Activated CD4-positive, alpha-beta T cell treated with anti-CD3 and anti-CD28 coated beads, Interleukin-2, Interleukin-6, amounts not matched to agents 100 ng/mL and 50 ng/mL, durations not matched to agents 16 hours and 8 hours (primary cell): ENCODE data around the gene DMC1.
"Not testable (repeated sequence)": the region's sequence is repeated elsewhere in the genome, so short reads cannot be mapped to it uniquely, and the experiment has no call there.

Source experiments
- DNase-seq: peaks from one replicate; pipeline ENCODE4 v3.0.0-alpha.2; 2020

The DMC1 gene, protein sequence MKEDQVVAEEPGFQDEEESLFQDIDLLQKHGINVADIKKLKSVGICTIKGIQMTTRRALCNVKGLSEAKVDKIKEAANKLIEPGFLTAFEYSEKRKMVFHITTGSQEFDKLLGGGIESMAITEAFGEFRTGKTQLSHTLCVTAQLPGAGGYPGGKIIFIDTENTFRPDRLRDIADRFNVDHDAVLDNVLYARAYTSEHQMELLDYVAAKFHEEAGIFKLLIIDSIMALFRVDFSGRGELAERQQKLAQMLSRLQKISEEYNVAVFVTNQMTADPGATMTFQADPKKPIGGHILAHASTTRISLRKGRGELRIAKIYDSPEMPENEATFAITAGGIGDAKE

DNA sequence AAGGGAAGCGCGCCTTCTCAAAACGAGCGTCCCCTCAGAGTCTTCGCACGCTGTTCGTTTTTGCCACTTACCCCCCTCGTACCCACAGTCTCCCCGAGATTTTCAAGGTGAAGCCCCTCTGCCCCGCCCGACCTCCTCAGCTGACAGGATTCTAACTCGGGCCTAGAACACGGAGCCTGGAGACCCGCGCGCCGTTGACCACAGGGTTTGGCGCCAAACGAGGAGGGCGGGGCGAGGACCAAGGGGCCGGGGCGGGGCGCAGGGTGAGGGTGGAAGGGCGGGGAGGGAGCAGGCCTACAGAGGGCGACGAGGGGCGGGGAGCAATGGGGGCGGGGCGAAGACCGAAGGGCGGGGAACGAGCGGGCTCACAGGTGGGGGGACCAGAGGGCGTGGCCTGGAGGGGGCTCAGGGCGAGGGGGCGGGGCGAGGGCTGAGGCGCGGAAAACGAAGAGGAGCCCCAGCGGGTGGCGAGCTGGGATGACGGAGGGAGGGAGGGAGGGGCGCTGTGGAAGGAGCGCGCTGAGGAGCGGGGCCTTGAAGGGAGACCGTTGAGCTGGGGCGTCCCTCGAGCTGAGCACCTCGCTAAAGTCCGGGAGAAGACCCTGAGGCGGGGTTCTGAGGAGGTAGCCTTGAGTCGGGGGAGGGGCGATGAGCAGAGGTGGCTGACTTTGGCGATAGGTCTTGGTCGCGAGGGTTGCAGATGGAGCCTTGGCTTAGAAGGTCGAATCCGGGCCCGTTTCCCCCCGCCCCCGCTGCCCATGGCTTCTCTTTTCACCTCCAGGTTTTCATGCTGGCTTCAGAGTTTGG, at the start of gene DMC1:
TSS of gene DMC1 (minus strand) at position 212 of the 807 bp plus-strand sequence. CDS start 1,927 bp downstream, outside the sequence.
- DNase-seq, result peak; percentile 99

DNA sequence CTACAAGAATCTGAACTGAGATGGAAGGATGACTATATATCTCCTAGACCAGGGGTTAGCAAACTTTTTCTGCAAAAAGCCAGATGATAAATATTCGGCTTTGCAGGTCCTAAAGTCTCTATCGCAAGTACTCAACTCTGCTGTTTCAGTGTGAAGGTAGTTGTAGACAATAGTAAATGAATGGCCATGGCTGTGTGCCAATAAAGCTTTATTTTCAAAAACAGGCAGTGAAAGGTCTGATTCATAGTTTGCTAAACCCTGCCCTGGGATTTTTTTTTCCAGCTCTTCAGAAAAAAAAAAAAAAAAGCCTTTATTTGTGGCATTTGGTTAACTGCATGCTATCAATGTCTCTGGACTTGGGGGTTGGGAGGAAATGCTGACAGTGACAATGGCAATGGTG, 48.7 kb upstream of the DMC1 start:
- DNase-seq, result no peak

DNA sequence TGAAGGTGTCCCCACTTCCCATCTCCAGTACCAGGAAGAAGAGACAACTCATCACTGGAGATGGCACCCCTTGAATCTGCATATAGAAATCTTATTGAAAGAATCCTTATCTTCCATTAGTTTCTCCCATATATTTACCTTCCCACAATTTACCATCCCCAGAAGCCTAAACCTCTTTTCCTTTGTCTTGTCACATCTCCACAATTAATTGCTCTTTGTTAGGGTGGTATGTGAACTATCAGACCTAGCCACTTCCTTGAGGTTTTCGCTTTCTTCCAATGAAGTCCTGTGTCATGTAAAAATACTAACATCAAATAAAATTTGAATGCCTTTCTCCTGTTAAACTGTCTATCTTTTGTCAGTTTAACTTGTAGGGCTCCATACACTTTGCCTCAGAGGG, 48.3 kb upstream of the DMC1 start:
- DNase-seq, result no peak

DNA sequence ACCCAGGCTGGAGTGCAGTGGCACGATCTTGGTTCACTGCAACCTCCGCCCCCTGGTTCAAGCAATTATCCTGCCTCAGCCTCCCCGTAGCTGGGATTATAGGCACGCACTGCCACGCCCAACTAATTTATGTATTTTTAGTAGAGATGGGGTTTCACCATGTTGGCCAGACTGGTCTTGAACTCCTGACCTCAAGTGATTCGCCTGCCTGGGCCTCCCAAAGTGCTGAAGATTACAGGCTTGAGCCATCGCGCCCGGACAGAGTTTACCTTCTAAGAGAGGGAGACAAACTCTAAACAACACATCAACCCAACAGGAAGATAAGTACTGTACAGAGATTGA, 45.1 kb upstream of the DMC1 start:
- DNase-seq, result not testable (repeated sequence)

DNA sequence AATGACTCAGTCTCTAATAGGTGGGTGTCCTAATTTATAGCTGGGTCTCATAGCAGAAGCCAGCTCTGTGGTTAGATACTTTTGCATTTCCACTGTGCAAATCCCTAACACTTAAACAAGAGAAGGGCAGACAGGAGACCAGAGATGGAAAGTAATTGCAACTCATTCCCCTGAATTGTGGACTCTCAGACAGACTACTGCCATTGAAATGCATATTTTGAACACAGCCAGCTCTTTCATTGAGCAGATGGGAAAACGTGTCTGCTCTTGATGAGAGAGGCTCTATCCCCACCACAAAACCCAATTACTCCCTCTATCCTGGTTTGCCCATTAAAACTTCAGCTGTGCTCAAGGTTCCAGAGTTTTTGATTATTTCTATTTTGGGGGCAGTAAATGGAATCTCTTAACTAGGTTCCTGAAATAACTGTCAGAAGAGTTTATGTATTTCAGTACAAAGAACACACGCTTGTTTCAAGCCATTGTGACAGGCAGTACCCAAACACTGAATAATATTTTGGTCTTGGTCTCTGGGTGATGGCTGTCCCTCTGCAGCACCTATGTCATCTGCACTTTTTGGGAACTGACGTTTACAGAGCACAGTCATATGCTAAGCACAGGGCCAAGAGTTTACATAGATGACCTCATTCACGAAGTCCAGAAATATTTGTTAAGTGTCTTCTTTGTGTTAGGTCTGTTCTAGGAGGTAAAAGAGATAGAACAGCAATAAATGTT, 44.5 kb upstream of the DMC1 start:
- DNase-seq, result no peak

DNA sequence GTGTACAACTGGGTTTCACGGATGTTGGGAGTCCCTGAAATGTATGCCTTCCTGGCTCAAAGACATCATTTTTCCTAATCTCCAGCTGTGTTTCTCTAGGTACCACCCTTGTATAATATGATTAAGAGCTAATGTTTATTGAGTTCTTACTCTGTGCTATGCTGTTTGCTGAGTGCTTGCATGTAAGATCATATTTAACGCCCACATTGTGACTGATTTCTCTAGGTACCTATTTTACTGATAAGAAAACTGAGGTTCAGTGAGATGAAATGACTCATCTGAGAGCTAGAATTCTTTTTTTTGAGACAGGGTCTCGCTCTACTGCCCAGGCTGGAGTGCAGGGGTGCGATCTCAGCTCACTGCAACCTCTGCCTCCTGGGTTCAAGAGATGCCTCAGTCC, 43.6 kb upstream of the DMC1 start:
- peak; percentile 17 for DNase-seq

DNA sequence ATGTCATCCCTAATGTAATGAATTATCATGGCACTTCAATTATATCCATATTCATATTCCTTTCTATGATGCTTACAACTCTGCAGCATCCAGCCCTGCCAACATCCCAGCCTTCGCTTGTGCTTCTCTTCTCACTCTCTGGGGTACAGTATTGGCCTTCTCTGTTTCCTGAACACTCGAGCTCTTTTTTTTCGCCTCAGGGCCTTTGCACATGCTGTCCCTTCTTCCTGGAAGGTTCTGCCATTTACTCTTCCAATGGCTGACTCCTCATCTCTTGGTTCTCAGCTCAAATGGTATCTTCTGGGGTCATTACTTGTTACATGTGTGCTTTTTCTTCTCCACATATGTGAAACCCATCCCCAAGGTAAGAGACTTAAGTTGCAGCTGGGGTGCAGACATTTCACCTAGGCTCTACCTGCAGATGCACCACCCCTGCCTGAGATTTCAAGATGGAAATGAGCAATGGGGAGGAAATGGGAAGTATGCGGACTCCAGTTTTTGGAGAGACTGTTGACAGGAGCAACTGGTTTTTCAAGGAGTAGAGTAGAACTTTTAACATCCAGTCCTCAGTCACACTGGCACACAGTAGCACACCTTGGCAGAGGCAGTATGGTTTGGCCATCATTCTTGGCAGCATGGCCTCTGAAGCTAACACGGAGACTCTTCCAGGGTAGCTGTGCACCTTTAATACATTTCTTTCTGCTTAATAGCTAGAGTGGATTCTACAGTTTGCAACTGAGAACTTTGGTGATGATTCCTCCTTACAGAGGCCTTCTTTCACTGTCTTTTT, 42.4 kb upstream of the DMC1 start:
- DNase-seq, result no peak

DNA sequence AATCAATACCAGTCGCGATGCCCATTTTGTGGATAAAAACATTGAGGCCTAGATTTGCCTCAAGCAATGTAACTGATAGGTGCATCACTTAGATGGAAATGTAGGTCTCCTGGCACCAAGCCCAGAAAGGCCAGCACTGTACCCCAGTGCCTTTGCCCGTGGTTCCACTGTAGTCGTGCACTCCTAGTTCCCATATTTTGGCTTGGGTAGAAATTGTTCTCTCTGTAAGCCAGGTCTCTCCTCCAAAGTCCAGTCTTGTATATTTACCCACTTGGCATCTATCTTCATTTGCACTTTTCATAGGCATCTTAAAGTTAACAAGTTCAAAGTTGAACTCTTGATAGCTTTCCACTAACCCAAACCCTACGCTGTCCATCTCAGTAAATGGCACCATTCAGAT, 41.6 kb upstream of the DMC1 start:
- DNase-seq, result no peak

DNA sequence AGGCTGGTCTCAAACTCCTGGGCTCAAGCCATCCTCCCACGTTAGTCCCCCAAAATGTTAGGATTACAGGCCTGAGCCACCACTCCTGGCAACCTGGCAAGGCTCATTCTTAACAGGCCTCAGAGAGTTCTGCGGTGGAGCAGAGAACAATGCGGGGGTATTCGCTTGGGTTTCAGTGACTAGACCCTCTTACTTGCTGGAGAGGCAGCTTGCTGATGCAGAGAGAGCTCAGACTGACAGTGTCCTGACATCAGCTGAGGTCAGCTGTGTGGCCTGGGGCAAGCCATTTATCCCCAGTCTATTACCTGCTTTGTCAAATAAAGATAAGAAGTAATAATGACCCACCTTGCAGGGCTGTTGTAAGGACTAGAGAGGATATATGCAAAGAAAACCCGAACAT, 40.3 kb upstream of the DMC1 start:
- no peak for DNase-seq

DNA sequence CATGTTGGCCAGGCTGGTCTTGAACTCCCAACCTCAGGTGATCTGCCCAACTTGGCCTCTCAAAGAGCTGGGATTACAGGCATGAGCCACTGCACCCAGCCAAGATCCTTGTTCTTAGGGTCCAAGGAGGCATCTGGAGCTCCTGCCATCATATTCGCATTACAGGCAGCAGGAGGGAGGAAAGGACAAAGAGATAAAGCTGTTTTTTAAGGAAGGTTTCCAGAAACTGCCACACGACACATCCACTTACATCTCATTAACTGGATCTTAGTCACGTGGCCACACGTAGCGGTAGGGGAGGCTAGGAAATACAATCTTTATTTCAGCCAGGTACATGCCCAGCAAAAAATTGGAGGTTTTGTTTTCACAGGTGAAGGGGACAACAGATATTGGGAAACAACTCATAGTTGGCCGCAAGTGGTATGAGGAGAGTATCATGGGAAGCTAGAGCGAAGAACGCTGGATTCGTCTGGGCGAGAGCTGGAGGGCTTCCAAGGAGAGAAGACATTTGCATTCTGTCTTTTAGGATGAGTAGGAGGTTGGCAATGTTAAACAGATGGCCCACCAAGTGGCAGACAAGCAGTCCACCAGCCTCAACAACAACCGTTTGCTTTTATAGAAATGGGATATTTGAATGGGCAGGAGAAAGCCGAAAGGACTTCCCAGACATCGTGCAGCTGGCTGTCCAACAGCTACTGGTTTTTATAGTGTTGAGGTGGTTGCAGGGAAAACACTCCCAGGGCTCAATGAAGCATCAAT, 39.2 kb upstream of the DMC1 start:
- no peak for DNase-seq

DNA sequence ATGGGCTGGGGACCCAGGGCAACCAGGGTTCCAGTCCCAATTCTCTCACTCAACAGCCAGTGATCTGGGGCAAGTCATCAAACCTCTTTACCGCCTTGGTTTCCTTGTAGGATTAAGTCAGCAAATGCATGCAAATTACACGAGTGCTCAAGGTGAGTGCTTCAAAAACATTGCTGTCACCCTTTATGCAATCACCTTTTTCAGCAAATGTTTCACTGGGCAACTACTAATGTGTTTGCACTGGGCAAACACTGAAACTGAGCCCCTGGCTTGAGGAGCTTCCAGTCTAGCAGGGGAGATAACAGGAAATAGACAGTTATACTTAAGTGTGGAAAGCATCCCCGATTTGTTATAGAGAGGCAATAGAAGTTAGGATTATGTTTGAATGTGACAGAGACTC, 37.7 kb upstream of the DMC1 start:
- no peak for DNase-seq

DNA sequence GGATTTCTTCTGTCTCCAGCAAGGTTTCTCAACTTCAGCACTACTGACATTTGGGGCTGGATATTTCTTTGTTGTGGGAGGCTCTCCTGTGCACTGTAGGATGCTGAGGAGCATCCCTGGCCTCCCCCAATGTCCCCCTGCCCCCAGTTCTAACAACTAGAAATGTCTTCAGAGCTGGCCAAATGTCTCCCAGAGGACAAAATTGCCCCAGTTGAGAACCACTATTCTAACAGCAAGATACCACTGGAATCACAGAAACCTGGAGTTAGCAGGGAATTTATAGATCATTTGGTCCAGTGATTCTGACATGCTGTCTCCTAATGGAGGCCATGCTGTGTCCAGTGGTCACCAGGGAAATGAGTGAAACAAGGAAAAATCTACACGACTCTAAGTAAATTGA, 32.2 kb upstream of the DMC1 start:
- DNase-seq, result no peak

DNA sequence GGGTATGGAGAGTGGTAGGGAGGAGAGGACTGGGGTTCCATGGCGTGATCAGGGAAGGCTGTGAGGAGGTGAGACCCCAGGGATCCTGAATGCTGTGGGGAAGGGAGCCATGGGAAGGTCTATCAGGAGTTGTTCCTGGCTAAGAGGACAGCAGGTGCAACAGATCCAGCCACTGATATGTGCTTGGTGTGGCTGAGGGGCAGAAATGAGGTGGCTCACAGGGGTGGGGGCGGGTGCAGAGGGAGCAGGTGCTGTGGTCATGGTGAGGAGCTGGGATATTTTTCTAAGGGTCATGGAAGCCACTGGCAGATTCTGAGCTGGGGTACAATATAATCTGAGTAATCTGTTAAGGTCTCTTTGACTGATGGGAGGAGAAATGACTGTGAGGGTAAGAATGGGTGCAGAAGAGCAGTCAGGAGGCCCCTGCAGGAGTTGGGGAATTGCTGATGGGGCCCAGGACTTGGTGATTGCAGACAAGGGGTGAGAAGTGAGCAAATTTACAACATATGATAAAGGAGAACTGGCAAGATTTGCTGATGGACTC, 31.3 kb upstream of the DMC1 start:
- no peak for DNase-seq

DNA sequence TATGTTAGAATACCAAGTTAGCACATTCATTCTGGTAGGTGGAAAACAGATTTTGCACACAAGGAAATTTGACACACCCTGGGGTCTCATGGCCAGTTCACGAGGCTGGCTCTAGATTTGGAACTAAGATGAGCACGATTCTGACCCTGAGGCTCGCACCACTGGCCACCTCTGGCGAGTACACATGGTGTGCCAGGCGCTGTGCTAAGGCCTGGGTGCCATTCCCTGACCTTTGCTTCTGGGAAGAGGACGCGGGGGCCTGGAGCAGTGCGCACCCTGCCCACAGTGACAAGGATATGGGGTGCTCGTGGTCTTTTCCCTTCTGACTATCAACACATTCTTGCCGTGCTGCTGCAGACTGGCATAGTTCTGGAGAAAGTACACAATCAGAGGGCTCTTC, 29.5 kb upstream of the DMC1 start:
- no peak for DNase-seq

DNA sequence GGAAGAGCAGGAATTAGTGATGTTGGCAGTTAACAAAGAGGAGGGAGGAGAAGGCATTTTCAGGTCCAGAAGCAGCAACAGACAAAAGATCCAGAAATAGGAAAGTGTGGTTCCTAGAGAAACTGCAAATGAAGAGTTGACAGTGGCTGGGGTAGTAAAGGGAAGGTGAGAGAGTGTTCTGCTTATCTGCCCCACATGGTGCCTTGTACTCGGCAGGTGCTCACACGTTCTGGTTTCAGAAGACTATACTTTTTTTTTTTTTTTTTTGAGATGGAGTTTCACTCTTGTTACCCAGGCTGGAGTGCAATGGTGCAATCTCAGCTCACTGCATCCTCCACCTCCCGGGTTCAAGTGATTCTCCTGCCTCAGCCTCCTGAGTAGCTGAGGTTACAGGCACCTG, 12.9 kb upstream of the DMC1 start:
- DNase-seq, result not testable (repeated sequence)

DNA sequence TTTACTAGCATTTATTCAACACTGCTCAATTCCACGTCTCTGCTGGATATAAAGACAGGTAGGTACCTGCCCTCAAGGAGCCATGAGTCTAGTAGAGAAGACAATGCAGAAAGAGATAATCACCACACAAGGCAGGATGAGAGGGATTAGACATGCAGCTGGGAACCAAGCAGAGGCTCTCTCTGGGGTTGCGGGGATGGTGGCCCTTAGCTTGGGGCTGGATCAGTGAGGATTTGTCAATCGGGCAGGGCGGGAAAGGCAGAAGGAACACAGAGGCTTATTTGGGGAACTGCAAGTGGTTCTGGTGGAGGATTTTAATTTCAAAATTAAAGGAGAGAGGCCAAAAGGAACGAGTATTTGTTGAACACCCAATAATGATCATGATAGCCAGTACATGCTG, 8.5 kb upstream of the DMC1 start:
- no peak for DNase-seq

DNA sequence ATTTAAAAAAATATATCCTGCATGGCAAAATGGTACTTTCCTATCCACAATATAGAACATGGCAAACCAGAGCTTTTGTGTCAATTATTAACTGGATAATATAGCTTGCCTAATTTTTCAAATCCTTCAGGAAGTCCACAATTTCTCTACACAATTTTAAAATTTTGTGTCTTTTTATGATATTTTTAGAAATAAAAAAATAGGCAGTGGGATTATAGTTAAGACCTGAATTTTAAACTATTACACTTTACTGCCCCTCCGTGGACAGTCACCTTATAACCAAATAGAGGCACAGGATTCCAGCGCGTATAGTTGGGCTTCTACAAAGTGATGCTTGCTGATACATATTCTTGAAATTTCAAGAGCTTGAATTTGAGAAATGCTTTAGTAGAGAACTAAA, 2.1 kb upstream of the DMC1 start:
- peak; percentile 54 for DNase-seq

DNA sequence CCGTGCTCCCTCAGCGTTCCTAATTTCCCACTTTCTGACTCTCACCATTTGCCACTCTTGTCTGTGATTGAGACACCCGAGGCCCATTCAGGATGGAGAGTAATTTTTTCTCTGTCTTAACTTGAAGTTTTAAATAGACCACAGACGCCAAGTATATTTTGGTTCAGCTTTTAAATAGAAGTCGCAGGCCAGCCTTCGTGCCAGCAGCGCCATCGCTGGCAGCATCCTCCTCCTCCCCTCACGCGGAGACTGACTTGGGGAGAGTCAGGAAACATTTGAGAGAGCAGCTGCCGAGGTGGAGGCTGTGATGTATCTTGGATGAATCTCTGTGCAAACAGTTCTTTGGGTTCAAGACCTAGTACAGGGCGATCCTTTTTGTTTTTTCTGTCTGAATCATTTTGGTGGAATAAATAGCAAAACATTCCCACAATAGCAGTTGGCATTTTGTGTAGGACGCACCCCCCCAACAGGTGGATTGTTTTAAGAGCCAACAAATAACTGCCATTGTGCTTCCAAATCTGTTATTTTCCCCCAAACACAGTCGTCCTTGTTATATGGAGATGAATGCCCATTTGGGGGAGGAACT, 889 bp upstream of the DMC1 start:
- peak; percentile 56 for DNase-seq

DNA sequence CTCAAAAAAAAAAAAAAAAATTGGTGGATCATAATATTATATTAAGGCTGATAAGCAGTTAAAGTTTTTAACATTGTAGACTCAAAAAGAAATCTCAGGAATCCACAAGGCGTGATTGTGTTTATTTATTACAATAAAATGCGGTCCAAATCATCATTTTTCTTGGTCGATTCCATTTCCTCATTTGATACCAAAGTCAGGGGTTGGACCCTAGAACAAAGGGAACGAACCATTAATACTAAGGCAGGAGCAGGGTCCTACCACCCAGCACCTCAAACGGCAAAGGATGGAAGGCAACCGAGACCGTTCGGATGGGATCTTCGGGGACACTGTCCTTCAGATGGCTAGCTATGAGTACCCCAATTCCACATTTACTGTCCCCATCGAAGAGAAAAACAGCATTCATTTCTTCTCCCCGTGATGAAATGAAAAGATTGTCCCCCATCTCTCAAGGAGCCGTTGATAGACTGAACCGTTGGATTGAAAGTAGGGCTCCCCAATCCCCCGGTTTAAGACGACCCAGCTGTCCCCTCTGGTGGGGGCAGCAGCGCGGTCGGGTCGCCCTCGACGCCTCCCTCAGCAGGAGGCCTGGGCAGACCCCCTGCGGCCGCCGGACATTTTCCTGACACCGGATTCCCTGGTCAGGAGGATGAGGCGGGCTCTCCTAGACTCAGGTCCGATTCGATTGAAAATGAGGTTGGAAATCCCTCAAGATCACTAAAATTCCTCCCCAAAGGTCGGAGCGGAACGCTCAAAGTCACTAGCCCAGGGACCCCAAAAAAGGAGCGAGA, 607 bp downstream of the DMC1 start:
- DNase-seq, result peak; percentile 19

DNA sequence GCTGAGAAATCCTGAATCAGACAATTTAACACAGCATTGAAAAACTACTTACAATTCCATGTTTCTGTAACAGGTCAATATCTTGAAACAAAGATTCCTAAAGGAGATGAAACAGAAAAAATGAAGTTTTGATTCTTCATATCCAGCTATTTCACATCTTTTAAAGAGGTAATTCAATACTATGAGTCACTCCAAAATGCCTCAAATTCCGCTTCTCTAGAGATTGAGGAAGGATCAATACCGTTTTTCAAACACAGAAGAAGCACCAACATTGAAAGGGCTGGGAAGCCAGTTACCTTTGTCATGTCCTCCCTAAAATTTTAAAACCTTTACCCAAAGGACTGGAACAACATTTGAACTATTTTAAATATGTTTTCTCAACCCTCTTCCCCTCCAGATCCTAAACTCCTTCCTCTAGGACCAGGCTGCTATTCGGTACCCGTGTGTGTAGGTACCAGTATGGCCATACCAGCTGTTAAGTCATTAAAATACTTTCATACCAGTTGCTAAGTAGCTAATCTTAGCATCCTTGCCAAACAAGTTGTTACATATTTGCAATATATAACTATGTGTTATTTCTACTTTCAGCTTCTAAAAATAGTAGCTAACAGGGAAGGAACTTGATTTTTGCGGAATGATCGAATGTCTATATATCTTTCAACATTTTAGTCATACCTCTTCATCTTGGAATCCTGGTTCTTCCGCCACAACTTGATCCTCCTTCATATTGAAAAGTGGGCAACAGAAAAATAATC, 2.3 kb downstream of the DMC1 start:
- DNase-seq, result no peak
